ENCODE measurements around the gene AMOT.

GRCh38 chrX:112799425-112799824 lies 41.2 kb downstream of the AMOT start:
- TF ChIP-seq EZH2phosphoT487 (IDR thresholded peaks at IDR 0.05; ENCODE audit: unreplicated experiment) (no peak), EZH2 (IDR thresholded peaks at IDR 0.05; ENCODE audit: low read depth, unreplicated experiment) (no peak), CTCF (conservative IDR thresholded peaks at IDR 0.05; ENCODE audit: low read depth in 2 of 2) (no peak), ZNF331 (CRISPR knock-in tag; IDR thresholded peaks at IDR 0.05; ENCODE audit: low read depth) (no peak), REST (IDR thresholded peaks at IDR 0.05; ENCODE audit: unreplicated experiment) (no peak), JUNB (IDR thresholded peaks at IDR 0.05; ENCODE audit: unreplicated experiment) (no peak), POLR2AphosphoS5 (IDR thresholded peaks at IDR 0.05; ENCODE audit: low read depth) (no peak), CREB1 (CRISPR knock-in tag; IDR thresholded peaks at IDR 0.05; ENCODE audit: low read depth) (no peak)

All from GM23338 (cell line).